ENCODE measurements around the gene SETD1B. TPM values are rescaled to one million over a fixed set of nuclear protein-coding genes. Genes with fewer than 3 reads are reported as not detected.

The SETD1B gene
- total RNA-seq, 1 donor from 2014 or later: 32.0 TPM

- Mint-ChIP-seq H3K27ac (no peak overlapping the region), H3K4me3 (no peak overlapping the region), H3K36me3 (ENCODE audit: low read depth) (peaks cover 29% of the 10 kb centered on the region), H3K4me1 (ENCODE audit: low read depth) (peaks cover 13% of the 10 kb centered on the region), H3K9me3 (no peaks in the 10 kb centered on the region), H3K27me3 (ENCODE audit: insufficient read depth) (no peaks in the 10 kb centered on the region)
- intact Hi-C loops (cut with micrococcal nuclease): no loop called here
- no peak for DNase-seq (ENCODE audit: low spot score)
Observed at GRCh38 chr12:121817648-121818043, 13.8 kb downstream of the SETD1B start.

- no peaks in the 10 kb centered on the region for H3K9me3 Mint-ChIP-seq
- intact Hi-C loops (cut with micrococcal nuclease): no loop called here
Observed at GRCh38 chr12:121819212-121819949, 15.6 kb downstream of the SETD1B start.

GRCh38 chr12:121820056-121820455 lies 16.2 kb downstream of the SETD1B start:
- Mint-ChIP-seq H3K27ac (no peak overlapping the region), H3K36me3 (ENCODE audit: low read depth) (peaks cover 37% of the 10 kb centered on the region), H3K4me3 (no peak overlapping the region), H3K9me3 (no peaks in the 10 kb centered on the region), H3K27me3 (ENCODE audit: insufficient read depth) (no peaks in the 10 kb centered on the region), H3K4me1 (ENCODE audit: low read depth) (no peaks in the 10 kb centered on the region)
- intact Hi-C loops (cut with micrococcal nuclease): no loop called here
- DNase-seq (ENCODE audit: low spot score): no peak

More at GRCh38 chr12:121819212-121819949, 15.6 kb downstream of the SETD1B start:
- no peak overlapping the region for H3K27ac Mint-ChIP-seq
- H3K27me3 Mint-ChIP-seq (ENCODE audit: insufficient read depth): no peaks in the 10 kb centered on the region
- no peaks in the 10 kb centered on the region for H3K4me1 Mint-ChIP-seq (ENCODE audit: low read depth)
- DNase-seq (ENCODE audit: low spot score): no peak
- H3K36me3 Mint-ChIP-seq (ENCODE audit: low read depth): peaks cover 35% of the 10 kb centered on the region
- no peak overlapping the region for H3K4me3 Mint-ChIP-seq

DNA sequence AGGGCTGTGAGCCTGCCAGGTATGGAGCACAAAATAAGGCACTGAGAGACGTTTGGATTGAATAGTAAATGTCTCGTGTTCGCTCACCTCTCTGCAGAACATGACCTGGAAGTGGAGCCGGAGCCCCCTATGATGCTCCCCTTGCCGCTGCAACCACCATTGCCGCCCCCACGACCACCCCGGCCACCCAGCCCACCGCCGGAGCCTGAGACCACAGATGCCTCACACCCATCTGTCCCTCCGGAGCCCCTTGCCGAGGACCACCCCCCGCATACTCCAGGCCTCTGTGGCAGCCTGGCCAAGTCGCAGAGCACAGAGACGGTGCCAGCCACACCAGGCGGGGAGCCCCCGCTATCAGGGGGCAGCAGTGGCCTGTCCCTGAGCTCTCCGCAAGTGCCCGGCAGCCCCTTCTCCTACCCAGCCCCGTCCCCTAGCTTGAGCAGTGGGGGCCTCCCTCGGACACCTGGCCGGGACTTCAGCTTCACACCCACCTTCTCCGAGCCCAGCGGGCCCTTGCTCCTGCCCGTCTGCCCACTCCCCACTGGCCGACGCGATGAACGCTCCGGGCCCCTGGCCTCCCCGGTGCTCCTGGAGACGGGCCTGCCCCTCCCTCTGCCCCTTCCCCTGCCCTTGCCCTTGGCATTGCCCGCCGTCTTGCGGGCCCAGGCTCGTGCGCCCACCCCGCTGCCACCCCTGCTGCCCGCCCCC lies 18.7 kb downstream of the SETD1B start:
- intact Hi-C loops (cut with micrococcal nuclease): no loop called here
- peaks cover 36% of the 10 kb centered on the region for H3K36me3 Mint-ChIP-seq (ENCODE audit: low read depth)
- no peak overlapping the region for H3K4me3 Mint-ChIP-seq
- H3K9me3 Mint-ChIP-seq: no peaks in the 10 kb centered on the region
- H3K4me1 Mint-ChIP-seq (ENCODE audit: low read depth): no peaks in the 10 kb centered on the region
- H3K27me3 Mint-ChIP-seq (ENCODE audit: insufficient read depth): no peaks in the 10 kb centered on the region
- no peak for DNase-seq (ENCODE audit: low spot score)
- no peak overlapping the region for H3K27ac Mint-ChIP-seq

DNA sequence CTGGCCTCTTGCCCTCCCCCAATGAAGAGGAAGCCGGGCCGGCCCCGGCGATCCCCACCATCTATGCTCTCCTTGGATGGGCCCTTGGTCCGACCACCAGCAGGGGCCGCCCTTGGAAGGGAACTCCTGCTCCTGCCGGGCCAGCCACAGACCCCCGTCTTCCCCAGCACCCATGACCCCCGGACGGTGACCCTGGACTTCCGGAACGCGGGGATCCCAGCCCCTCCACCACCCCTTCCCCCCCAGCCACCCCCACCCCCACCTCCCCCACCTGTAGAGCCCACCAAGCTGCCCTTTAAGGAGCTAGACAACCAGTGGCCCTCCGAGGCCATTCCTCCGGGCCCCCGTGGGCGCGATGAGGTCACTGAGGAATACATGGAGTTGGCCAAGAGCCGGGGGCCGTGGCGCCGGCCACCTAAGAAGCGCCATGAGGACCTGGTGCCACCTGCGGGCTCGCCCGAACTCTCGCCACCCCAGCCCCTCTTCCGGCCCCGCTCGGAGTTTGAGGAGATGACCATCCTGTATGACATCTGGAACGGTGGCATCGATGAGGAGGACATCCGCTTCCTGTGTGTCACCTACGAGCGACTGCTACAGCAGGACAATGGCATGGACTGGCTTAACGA lies 19.4 kb downstream of the SETD1B start:
- Mint-ChIP-seq H3K27ac (no peak overlapping the region), H3K36me3 (ENCODE audit: low read depth) (peaks cover 32% of the 10 kb centered on the region), H3K4me3 (no peak overlapping the region), H3K27me3 (ENCODE audit: insufficient read depth) (no peaks in the 10 kb centered on the region), H3K4me1 (ENCODE audit: low read depth) (no peaks in the 10 kb centered on the region), H3K9me3 (no peaks in the 10 kb centered on the region)
- no peak for DNase-seq (ENCODE audit: low spot score)
- intact Hi-C loops (cut with micrococcal nuclease): no loop called here

- no peak overlapping the region for H3K4me3 Mint-ChIP-seq
- no peaks in the 10 kb centered on the region for H3K4me1 Mint-ChIP-seq (ENCODE audit: low read depth)
- intact Hi-C loops (cut with micrococcal nuclease): no loop called here
- no peak for DNase-seq (ENCODE audit: low spot score)
- H3K27ac Mint-ChIP-seq: no peak overlapping the region
- no peaks in the 10 kb centered on the region for H3K27me3 Mint-ChIP-seq (ENCODE audit: insufficient read depth)
- no peaks in the 10 kb centered on the region for H3K9me3 Mint-ChIP-seq
- peaks cover 37% of the 10 kb centered on the region for H3K36me3 Mint-ChIP-seq (ENCODE audit: low read depth)
Observed at GRCh38 chr12:121823727-121824115, 19.9 kb downstream of the SETD1B start.

- no peaks in the 10 kb centered on the region for H3K27me3 Mint-ChIP-seq (ENCODE audit: insufficient read depth)
Observed at GRCh38 chr12:121825041-121825523, 21.3 kb downstream of the SETD1B start.

DNA sequence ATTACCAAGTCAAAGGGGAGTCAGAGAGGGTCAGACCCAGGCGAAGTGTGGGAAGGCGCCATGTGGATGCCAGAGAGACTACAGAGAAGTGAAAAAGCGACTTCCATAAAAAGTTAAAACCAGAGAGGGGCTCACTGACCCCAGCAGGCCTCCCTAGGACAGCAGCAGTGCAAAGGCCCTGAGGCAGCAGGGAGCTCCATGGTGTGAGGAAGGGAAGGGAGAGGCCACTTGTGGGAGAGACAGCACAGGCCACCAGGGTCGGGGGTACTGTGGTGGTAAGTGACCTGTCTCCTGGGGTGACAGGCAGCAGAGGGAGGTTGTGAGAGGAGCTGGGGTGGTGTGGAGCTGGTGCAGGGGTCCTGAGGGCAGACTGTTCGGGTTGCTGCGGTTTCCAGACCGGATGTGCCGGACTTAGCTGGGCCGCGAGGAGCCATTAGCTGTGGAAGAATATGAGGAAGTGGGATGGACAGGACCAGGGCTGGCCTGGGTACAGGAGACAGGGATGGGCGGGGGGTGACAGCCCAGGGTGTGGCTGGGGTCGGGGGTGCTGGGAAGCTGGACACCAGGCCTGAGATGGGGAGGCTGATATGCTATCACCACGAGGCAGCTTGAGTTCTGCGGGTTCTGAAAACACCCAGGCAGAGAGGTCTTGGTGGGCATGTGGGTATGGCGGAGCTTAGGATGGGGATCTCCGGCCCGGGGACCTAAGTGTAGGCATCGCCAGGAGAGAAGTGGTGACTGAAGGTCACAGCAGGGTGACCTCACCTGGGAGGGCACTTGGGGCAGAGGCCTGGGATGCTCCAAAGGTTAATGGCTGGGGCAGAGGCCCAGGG lies 22.7 kb downstream of the SETD1B start:
- Mint-ChIP-seq H3K4me3 (no peak overlapping the region), H3K9me3 (no peaks in the 10 kb centered on the region), H3K4me1 (ENCODE audit: low read depth) (no peaks in the 10 kb centered on the region), H3K27ac (no peak overlapping the region), H3K27me3 (ENCODE audit: insufficient read depth) (no peaks in the 10 kb centered on the region), H3K36me3 (ENCODE audit: low read depth) (peaks cover 41% of the 10 kb centered on the region)
- no peak for DNase-seq (ENCODE audit: low spot score)
- intact Hi-C loops (cut with micrococcal nuclease): no loop called here

More at GRCh38 chr12:121825041-121825523, 21.3 kb downstream of the SETD1B start:
- H3K4me1 Mint-ChIP-seq (ENCODE audit: low read depth): no peaks in the 10 kb centered on the region
- H3K27ac Mint-ChIP-seq: no peak overlapping the region
- DNase-seq (ENCODE audit: low spot score): no peak
- H3K4me3 Mint-ChIP-seq: no peak overlapping the region
- no peaks in the 10 kb centered on the region for H3K9me3 Mint-ChIP-seq
- peaks cover 43% of the 10 kb centered on the region for H3K36me3 Mint-ChIP-seq (ENCODE audit: low read depth)
- intact Hi-C loops (cut with micrococcal nuclease): no loop called here

DNA sequence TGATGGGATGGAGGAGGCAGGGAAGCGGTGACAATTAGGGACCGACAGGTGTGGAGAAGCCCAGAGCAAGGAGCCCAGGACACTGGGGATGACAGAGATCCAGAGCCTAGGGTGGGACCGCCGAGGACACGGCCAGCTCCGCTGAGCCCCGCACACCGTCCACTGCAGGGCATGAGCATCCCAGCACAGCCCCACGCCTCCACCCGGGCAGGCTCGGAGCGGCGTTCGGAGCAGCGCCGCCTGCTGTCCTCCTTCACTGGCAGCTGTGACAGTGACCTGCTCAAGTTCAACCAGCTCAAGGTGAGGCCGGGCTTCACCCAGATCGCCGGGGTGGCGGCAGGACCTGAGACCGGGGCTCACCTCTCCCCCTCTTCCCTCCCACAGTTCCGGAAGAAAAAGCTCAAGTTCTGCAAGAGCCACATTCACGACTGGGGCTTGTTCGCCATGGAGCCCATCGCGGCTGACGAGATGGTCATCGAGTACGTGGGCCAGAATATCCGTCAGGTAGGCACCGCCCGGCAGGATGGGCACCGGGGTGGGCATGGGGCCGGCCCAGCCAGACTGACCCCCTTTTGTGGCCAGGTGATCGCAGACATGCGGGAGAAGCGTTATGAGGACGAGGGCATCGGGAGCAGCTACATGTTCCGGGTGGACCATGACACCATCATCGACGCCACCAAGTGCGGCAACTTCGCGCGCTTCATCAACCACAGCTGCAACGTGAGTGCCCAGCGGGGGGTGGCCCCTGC lies 23.7 kb downstream of the SETD1B start:
- Mint-ChIP-seq H3K4me1 (ENCODE audit: low read depth) (no peaks in the 10 kb centered on the region), H3K27ac (no peak overlapping the region), H3K9me3 (no peaks in the 10 kb centered on the region), H3K36me3 (ENCODE audit: low read depth) (peaks cover 49% of the 10 kb centered on the region), H3K4me3 (no peak overlapping the region), H3K27me3 (ENCODE audit: insufficient read depth) (no peaks in the 10 kb centered on the region)
- DNase-seq (ENCODE audit: low spot score): no peak
- intact Hi-C loops (cut with micrococcal nuclease): no loop called here

GRCh38 chr12:121828306-121828705 lies 24.5 kb downstream of the SETD1B start:
- Mint-ChIP-seq H3K9me3 (no peaks in the 10 kb centered on the region), H3K4me1 (ENCODE audit: low read depth) (no peaks in the 10 kb centered on the region), H3K27ac (no peak overlapping the region), H3K27me3 (ENCODE audit: insufficient read depth) (no peaks in the 10 kb centered on the region), H3K4me3 (no peak overlapping the region), H3K36me3 (ENCODE audit: low read depth) (peaks cover 50% of the 10 kb centered on the region)
- DNase-seq (ENCODE audit: low spot score): no peak
- intact Hi-C loops (cut with micrococcal nuclease): no loop called here

- intact Hi-C loops (cut with micrococcal nuclease): no loop called here
- Mint-ChIP-seq H3K36me3 (ENCODE audit: low read depth) (peaks cover 46% of the 10 kb centered on the region), H3K27me3 (ENCODE audit: insufficient read depth) (no peaks in the 10 kb centered on the region), H3K9me3 (no peaks in the 10 kb centered on the region), H3K4me3 (no peak overlapping the region), H3K4me1 (ENCODE audit: low read depth) (no peaks in the 10 kb centered on the region), H3K27ac (no peak overlapping the region)
- no peak for DNase-seq (ENCODE audit: low spot score)
Observed at GRCh38 chr12:121828826-121829225, 25.0 kb downstream of the SETD1B start.
